H9 (cell line): ENCODE results near the gene SLC37A2. TPM values are rescaled to one million over a fixed set of nuclear protein-coding genes. Genes with fewer than 3 reads are reported as not detected.

ENCODE experiments used
- DNase-seq: peaks from one replicate; pipeline ENCODE4 v3.0.0-alpha.2; 2017
- H2AFZ ChIP-seq: one replicate; pipeline ENCODE4 v1.6.1; 2013; ENCODE audit warnings: mild to moderate bottlenecking, low read length, control low read depth, moderate library complexity
- H2AK5ac ChIP-seq: 2 replicates; pipeline ENCODE4 v1.6.1; 2013; ENCODE audit warnings: low read length, control low read depth, mixed read lengths; ENCODE audit not compliant: insufficient read length
- H2BK120ac ChIP-seq: one replicate; pipeline ENCODE4 v1.6.1; 2013; ENCODE audit warnings: low read depth, mild to moderate bottlenecking, low read length, control low read depth, inconsistent platforms; ENCODE audit not compliant: poor library complexity, severe bottlenecking
- H2BK12ac ChIP-seq: 2 replicates; pipeline ENCODE4 v1.6.1; 2013; ENCODE audit warnings: low read length, control low read depth, mixed read lengths, low read depth; ENCODE audit not compliant: insufficient read length
- H2BK15ac ChIP-seq: 2 replicates; pipeline ENCODE4 v1.6.1; 2013; ENCODE audit warnings: low read depth, low read length, control low read depth
- H2BK20ac ChIP-seq: one replicate; pipeline ENCODE4 v1.6.1; 2013; ENCODE audit warnings: low read depth, mild to moderate bottlenecking, low read length, control low read depth, inconsistent platforms; ENCODE audit not compliant: poor library complexity, severe bottlenecking
- H2BK5ac ChIP-seq: 2 replicates; pipeline ENCODE4 v1.6.1; 2013; ENCODE audit warnings: low read length, control low read depth, mixed read lengths; ENCODE audit not compliant: insufficient read length
- H3K14ac ChIP-seq: 2 replicates; pipeline ENCODE4 v1.6.1; 2013; ENCODE audit warnings: low read length, control low read depth; ENCODE audit not compliant: insufficient read depth
- H3K18ac ChIP-seq: 2 replicates; pipeline ENCODE4 v1.6.1; 2013; ENCODE audit warnings: low read depth, mild to moderate bottlenecking, mixed read lengths, low read length, control low read depth; ENCODE audit not compliant: insufficient read length
- H3K23ac ChIP-seq: 2 replicates; pipeline ENCODE4 v1.6.1; 2013; ENCODE audit warnings: low read length, control low read depth, mixed read lengths, low read depth; ENCODE audit not compliant: insufficient read length
- H3K23me2 ChIP-seq: 2 replicates; pipeline ENCODE4 v1.6.1; 2013; ENCODE audit warnings: low read depth, mild to moderate bottlenecking, mixed read lengths, low read length, control low read depth; ENCODE audit not compliant: insufficient read length, poor library complexity, severe bottlenecking
- H3K27ac ChIP-seq: 2 replicates; pipeline ENCODE4 v1.5.1; 2013; ENCODE audit warnings: low read length, control low read depth, mixed read lengths, low read depth; ENCODE audit not compliant: insufficient read length
- H3K27me3 ChIP-seq: 2 replicates; pipeline ENCODE4 v1.6.1; 2013; ENCODE audit warnings: low read length, control low read depth, inconsistent platforms; ENCODE audit not compliant: insufficient read depth
- H3K4ac ChIP-seq: 2 replicates; pipeline ENCODE4 v1.6.1; 2013; ENCODE audit warnings: low read depth, mild to moderate bottlenecking, control low read depth, inconsistent platforms, low read length, moderate library complexity
- H3K4me1 ChIP-seq: 2 replicates; pipeline ENCODE4 v1.6.1; 2013; ENCODE audit warnings: low read length, control low read depth, inconsistent platforms; ENCODE audit not compliant: insufficient read depth
- H3K4me2 ChIP-seq: 2 replicates; pipeline ENCODE4 v1.6.1; 2013; ENCODE audit warnings: low read length, control low read depth, mixed read lengths; ENCODE audit not compliant: insufficient read length, insufficient read depth
- H3K56ac ChIP-seq: 2 replicates; pipeline ENCODE4 v1.6.1; 2013; ENCODE audit warnings: low read depth, mild to moderate bottlenecking, mixed read lengths, low read length, control low read depth; ENCODE audit not compliant: insufficient read length
- H3K79me1 ChIP-seq: 2 replicates; pipeline ENCODE4 v1.6.1; 2013; ENCODE audit warnings: low read depth, mild to moderate bottlenecking, moderate library complexity, low read length, control low read depth, inconsistent platforms; ENCODE audit not compliant: insufficient read depth, poor library complexity, severe bottlenecking
- H3K79me2 ChIP-seq: 2 replicates; pipeline ENCODE4 v1.6.1; 2013; ENCODE audit warnings: low read length, control low read depth, inconsistent platforms; ENCODE audit not compliant: insufficient read depth
- H3K9ac ChIP-seq: 2 replicates; pipeline ENCODE4 v1.6.1; 2013; ENCODE audit warnings: low read length, control low read depth, mixed read lengths; ENCODE audit not compliant: insufficient read length; ENCODE audit errors: extremely low read depth
- H3K9me3 ChIP-seq: one replicate; pipeline ENCODE4 v1.6.1; 2013; ENCODE audit warnings: low read depth, low read length, inconsistent platforms; ENCODE audit not compliant: control insufficient read depth
- H3T11ph ChIP-seq: one replicate; pipeline ENCODE4 v1.6.1; 2013; ENCODE audit warnings: mild to moderate bottlenecking, low read length, control low read depth, inconsistent platforms
- H4K20me1 ChIP-seq: one replicate; pipeline ENCODE4 v1.6.1; 2013; ENCODE audit not compliant: control insufficient read depth, insufficient read length, insufficient read depth
- H4K5ac ChIP-seq: 2 replicates; pipeline ENCODE4 v1.6.1; 2013; ENCODE audit warnings: low read depth, mild to moderate bottlenecking, mixed read lengths, low read length, control low read depth; ENCODE audit not compliant: insufficient read length
- H4K8ac ChIP-seq: replicated peaks from 2 replicates; pipeline ENCODE4 v1.6.1; 2013; ENCODE audit warnings: low read length, control low read depth, mixed read lengths, low read depth; ENCODE audit not compliant: insufficient read length
- H4K91ac ChIP-seq: 2 replicates; pipeline ENCODE4 v1.6.1; 2013; ENCODE audit warnings: low read depth, mild to moderate bottlenecking, moderate library complexity, mixed read lengths, low read length, control low read depth; ENCODE audit not compliant: insufficient read length
- H3K27ac Mint-ChIP-seq, 3 experiments: 2 replicates in 2 of 3; 3 replicates in 1 of 3; pipeline ENCODE4 v1.8.0; 2020 to 2021; ENCODE audit warnings: mixed read lengths in 3 of 3, mild to moderate bottlenecking in 1 of 3, moderate library complexity in 1 of 3
- H3K27me3 Mint-ChIP-seq: 2 replicates; pipeline ENCODE4 v1.8.0; 2021; ENCODE audit warnings: low read depth, mild to moderate bottlenecking, moderate library complexity, mixed read lengths
- H3K36me3 Mint-ChIP-seq, 3 experiments: 2 replicates in 2 of 3; 3 replicates in 1 of 3; pipeline ENCODE4 v1.8.0; 2020 to 2021; ENCODE audit warnings: low read depth in 3 of 3, mixed read lengths in 3 of 3; ENCODE audit not compliant: insufficient read depth in 1 of 3
- H3K4me1 Mint-ChIP-seq, 2 experiments: 2 replicates each; pipeline ENCODE4 v1.8.0; 2020; ENCODE audit warnings: mixed read lengths in 2 of 2
- H3K4me3 Mint-ChIP-seq, 2 experiments: 2 replicates in 1 of 2; 3 replicates in 1 of 2; pipeline ENCODE4 v1.8.0; 2020 to 2021; ENCODE audit warnings: mild to moderate bottlenecking in 2 of 2, mixed read lengths in 2 of 2, moderate library complexity in 1 of 2
- H3K9me3 Mint-ChIP-seq, 2 experiments: 2 replicates in 1 of 2; 3 replicates in 1 of 2; pipeline ENCODE4 v1.8.0; 2020; ENCODE audit warnings: mild to moderate bottlenecking in 2 of 2, mixed read lengths in 2 of 2, moderate library complexity in 1 of 2
- CTCF ChIP-seq: fragments of 200-600 bp; sonication (generic); conservative IDR thresholded peaks from 3 replicates; pipeline ENCODE4 v1.8.0; 2021; ENCODE audit warnings: antibody characterized with exemption, mild to moderate bottlenecking
- WGBS: extraction: QIAGEN DNeasy Blood & Tissue Kit; methylation state at CpG from one replicate; pipeline ENCODE4 v1.1.7; 2013; ENCODE audit warnings: missing lambda C conversion rate, low lambda C conversion rate, mixed read lengths; ENCODE audit not compliant: insufficient read length; ENCODE audit errors: extremely low coverage; 5-methylcytosine and 5-hydroxymethylcytosine counted together
- total RNA-seq: library from RNA; stranded (reverse); gene quantifications from 2 replicates; pipeline ENCODE4 v1.2.1, GENCODE V29; 2021

Gene SLC37A2
- total RNA-seq, 1 experiment from 2014 or later: 1.2 TPM

- Histone ChIP-seq H3K23me2 (no peaks in the 10 kb centered on the region), H4K20me1 (peaks cover 3% of the 10 kb centered on the region), H3K9ac (no peak overlapping the region), H3K79me1 (no peaks in the 10 kb centered on the region), H3K4me2 (no peak overlapping the region), H4K5ac (no peak overlapping the region), H2BK5ac (no peak overlapping the region), H4K91ac (no peak overlapping the region), H3K27me3 (peaks cover 26% of the 10 kb centered on the region; the same call in 1 of the 2 replicates), H3K4ac (no peak overlapping the region), H2AFZ (no peak overlapping the region), H3K23ac (no peak overlapping the region), H3K79me2 (no peaks in the 10 kb centered on the region), H2BK20ac (no peak overlapping the region), H3K14ac (no peak overlapping the region), H3K56ac (no peak overlapping the region), H3K9me3 (no peaks in the 10 kb centered on the region), H2BK120ac (no peak overlapping the region), H4K8ac (no peak overlapping the region), H2BK15ac (no peak overlapping the region), H2AK5ac (no peak overlapping the region), H3T11ph (no peak overlapping the region), H3K4me1 (peaks cover 15% of the 10 kb centered on the region; the same call in 1 of the 2 replicates), H3K27ac (no peak overlapping the region), H3K18ac (no peak overlapping the region), H2BK12ac (no peak overlapping the region)
- Mint-ChIP-seq H3K27me3 (peaks cover 82% of the 10 kb centered on the region), H3K9me3 (0 out of 5 replicates have a peak, but pooled peaks cover 0 to 3% of the 10 kb centered on the region in 2 experiments), H3K36me3 (no peaks in the 10 kb centered on the region), H3K27ac (no peak overlapping the region), H3K4me1 (peaks cover 48 to 53% of the 10 kb centered on the region in 2 experiments), H3K4me3 (no peak overlapping the region)
- WGBS: no CpG with 5 or more reads among the region's 8 CpGs
- no peak for DNase-seq
- no peak for TF ChIP-seq CTCF
These were observed 75.9 kb downstream of the SLC37A2 start for GRCh38 chr11:125138966-125139365.
